ENCODE data around the gene ZNF862.

Gene ZNF862

GRCh38 chr7:149811221-149811620 is 27.0 kb upstream of the ZNF862 start:
- Histone ChIP-seq H3K36me3 (ENCODE audit: control insufficient read depth in 2 of 2, insufficient read depth in 2 of 2, low read length in 2 of 2) (no peaks in the 10 kb centered on the region), H3K27ac (ENCODE audit: low read length) (no peak overlapping the region), H3K9ac (ENCODE audit: low read length in 2 of 2) (no peak overlapping the region)

GRCh38 chr7:149811831-149812490 is 26.2 kb upstream of the ZNF862 start:
- Histone ChIP-seq H3K9ac (ENCODE audit: low read length in 2 of 2) (no peak overlapping the region), H3K4me1 (ENCODE audit: control insufficient read depth, insufficient read depth, low read length) (no peaks in the 10 kb centered on the region), H3K9me3 (ENCODE audit: control insufficient read depth in 2 of 2, low read length in 2 of 2) (no peaks in the 10 kb centered on the region), H3K36me3 (ENCODE audit: control insufficient read depth in 2 of 2, insufficient read depth in 2 of 2, low read length in 2 of 2) (no peaks in the 10 kb centered on the region), H3K27ac (ENCODE audit: low read length) (no peak overlapping the region), H3K27me3 (ENCODE audit: control insufficient read depth in 1 of 2, insufficient read depth in 2 of 2, low read length in 2 of 2) (no peaks in the 10 kb centered on the region), H3K4me3 (ENCODE audit: low read length in 2 of 2) (no peak overlapping the region)

More at GRCh38 chr7:149811221-149811620, 27.0 kb upstream of the ZNF862 start:
- no peak overlapping the region for H3K4me3 ChIP-seq (ENCODE audit: low read length in 2 of 2)
- H3K4me1 ChIP-seq (ENCODE audit: control insufficient read depth, insufficient read depth, low read length) = no peaks in the 10 kb centered on the region
- no peaks in the 10 kb centered on the region for H3K9me3 ChIP-seq (ENCODE audit: control insufficient read depth in 2 of 2, low read length in 2 of 2)
- H3K27me3 ChIP-seq (ENCODE audit: control insufficient read depth in 1 of 2, insufficient read depth in 2 of 2, low read length in 2 of 2) = no peaks in the 10 kb centered on the region

GRCh38 chr7:149813254-149814035 is 24.7 kb upstream of the ZNF862 start:
- H3K4me1 ChIP-seq (ENCODE audit: control insufficient read depth, insufficient read depth, low read length) = no peaks in the 10 kb centered on the region
- no peaks in the 10 kb centered on the region for H3K9me3 ChIP-seq (ENCODE audit: control insufficient read depth in 2 of 2, low read length in 2 of 2)
- no peaks in the 10 kb centered on the region for H3K27me3 ChIP-seq (ENCODE audit: control insufficient read depth in 1 of 2, insufficient read depth in 2 of 2, low read length in 2 of 2)
- no peak overlapping the region for H3K4me3 ChIP-seq (ENCODE audit: low read length in 2 of 2)
- H3K27ac ChIP-seq (ENCODE audit: low read length) = no peak overlapping the region
- no peaks in the 10 kb centered on the region for H3K36me3 ChIP-seq (ENCODE audit: control insufficient read depth in 2 of 2, insufficient read depth in 2 of 2, low read length in 2 of 2)
- H3K9ac ChIP-seq (ENCODE audit: low read length in 2 of 2) = no peak overlapping the region

GRCh38 chr7:149814494-149814893 is 23.7 kb upstream of the ZNF862 start:
- H3K36me3 ChIP-seq (ENCODE audit: control insufficient read depth in 2 of 2, insufficient read depth in 2 of 2, low read length in 2 of 2) = no peaks in the 10 kb centered on the region
- H3K27ac ChIP-seq (ENCODE audit: low read length) = no peak overlapping the region
- H3K4me3 ChIP-seq (ENCODE audit: low read length in 2 of 2) = no peak overlapping the region
- no peaks in the 10 kb centered on the region for H3K9me3 ChIP-seq (ENCODE audit: control insufficient read depth in 2 of 2, low read length in 2 of 2)
- no peak overlapping the region for H3K9ac ChIP-seq (ENCODE audit: low read length in 2 of 2)
- H3K4me1 ChIP-seq (ENCODE audit: control insufficient read depth, insufficient read depth, low read length) = no peaks in the 10 kb centered on the region
- no peaks in the 10 kb centered on the region for H3K27me3 ChIP-seq (ENCODE audit: control insufficient read depth in 1 of 2, insufficient read depth in 2 of 2, low read length in 2 of 2)

- Histone ChIP-seq H3K9me3 (ENCODE audit: control insufficient read depth in 2 of 2, low read length in 2 of 2) (no peaks in the 10 kb centered on the region), H3K9ac (ENCODE audit: low read length in 2 of 2) (no peak overlapping the region), H3K4me1 (ENCODE audit: control insufficient read depth, insufficient read depth, low read length) (no peaks in the 10 kb centered on the region), H3K27me3 (ENCODE audit: control insufficient read depth in 1 of 2, insufficient read depth in 2 of 2, low read length in 2 of 2) (no peaks in the 10 kb centered on the region), H3K27ac (ENCODE audit: low read length) (no peak overlapping the region), H3K36me3 (ENCODE audit: control insufficient read depth in 2 of 2, insufficient read depth in 2 of 2, low read length in 2 of 2) (no peaks in the 10 kb centered on the region), H3K4me3 (ENCODE audit: low read length in 2 of 2) (no peak overlapping the region)
Measured at GRCh38 chr7:149815121-149815520, 23.1 kb upstream of the ZNF862 start.

- H3K36me3 ChIP-seq (ENCODE audit: control insufficient read depth in 2 of 2, insufficient read depth in 2 of 2, low read length in 2 of 2) = no peaks in the 10 kb centered on the region
- no peaks in the 10 kb centered on the region for H3K27me3 ChIP-seq (ENCODE audit: control insufficient read depth in 1 of 2, insufficient read depth in 2 of 2, low read length in 2 of 2)
- H3K9me3 ChIP-seq (ENCODE audit: control insufficient read depth in 2 of 2, low read length in 2 of 2) = no peaks in the 10 kb centered on the region
- no peak overlapping the region for H3K9ac ChIP-seq (ENCODE audit: low read length in 2 of 2)
- no peaks in the 10 kb centered on the region for H3K4me1 ChIP-seq (ENCODE audit: control insufficient read depth, insufficient read depth, low read length)
- no peak overlapping the region for H3K27ac ChIP-seq (ENCODE audit: low read length)
- no peak overlapping the region for H3K4me3 ChIP-seq (ENCODE audit: low read length in 2 of 2)
Measured at GRCh38 chr7:149815661-149816266, 22.4 kb upstream of the ZNF862 start.

- Histone ChIP-seq H3K4me3 (ENCODE audit: low read length in 2 of 2) (no peak overlapping the region), H3K27me3 (ENCODE audit: control insufficient read depth in 1 of 2, insufficient read depth in 2 of 2, low read length in 2 of 2) (no peaks in the 10 kb centered on the region), H3K9ac (ENCODE audit: low read length in 2 of 2) (no peak overlapping the region), H3K36me3 (ENCODE audit: control insufficient read depth in 2 of 2, insufficient read depth in 2 of 2, low read length in 2 of 2) (no peaks in the 10 kb centered on the region), H3K27ac (ENCODE audit: low read length) (no peak overlapping the region), H3K9me3 (ENCODE audit: control insufficient read depth in 2 of 2, low read length in 2 of 2) (no peaks in the 10 kb centered on the region), H3K4me1 (ENCODE audit: control insufficient read depth, insufficient read depth, low read length) (no peaks in the 10 kb centered on the region)
Measured at GRCh38 chr7:149816267-149816751, 21.9 kb upstream of the ZNF862 start.

GRCh38 chr7:149816794-149817193 is 21.4 kb upstream of the ZNF862 start:
- Histone ChIP-seq H3K9me3 (ENCODE audit: control insufficient read depth in 2 of 2, low read length in 2 of 2) (no peaks in the 10 kb centered on the region), H3K9ac (ENCODE audit: low read length in 2 of 2) (no peak overlapping the region), H3K4me1 (ENCODE audit: control insufficient read depth, insufficient read depth, low read length) (no peaks in the 10 kb centered on the region), H3K27ac (ENCODE audit: low read length) (no peak overlapping the region), H3K36me3 (ENCODE audit: control insufficient read depth in 2 of 2, insufficient read depth in 2 of 2, low read length in 2 of 2) (no peaks in the 10 kb centered on the region), H3K4me3 (ENCODE audit: low read length in 2 of 2) (no peak overlapping the region), H3K27me3 (ENCODE audit: control insufficient read depth in 1 of 2, insufficient read depth in 2 of 2, low read length in 2 of 2) (no peaks in the 10 kb centered on the region)

GRCh38 chr7:149817301-149817771 is 20.8 kb upstream of the ZNF862 start:
- H3K9ac ChIP-seq (ENCODE audit: low read length in 2 of 2) = no peak overlapping the region
- H3K36me3 ChIP-seq (ENCODE audit: control insufficient read depth in 2 of 2, insufficient read depth in 2 of 2, low read length in 2 of 2) = no peaks in the 10 kb centered on the region

GRCh38 chr7:149817836-149818535 is 20.2 kb upstream of the ZNF862 start:
- H3K27me3 ChIP-seq (ENCODE audit: control insufficient read depth in 1 of 2, insufficient read depth in 2 of 2, low read length in 2 of 2) = no peaks in the 10 kb centered on the region
- no peaks in the 10 kb centered on the region for H3K36me3 ChIP-seq (ENCODE audit: control insufficient read depth in 2 of 2, insufficient read depth in 2 of 2, low read length in 2 of 2)
- no peak overlapping the region for H3K9ac ChIP-seq (ENCODE audit: low read length in 2 of 2)
- no peaks in the 10 kb centered on the region for H3K9me3 ChIP-seq (ENCODE audit: control insufficient read depth in 2 of 2, low read length in 2 of 2)
- H3K4me3 ChIP-seq (ENCODE audit: low read length in 2 of 2) = no peak overlapping the region
- H3K4me1 ChIP-seq (ENCODE audit: control insufficient read depth, insufficient read depth, low read length) = no peaks in the 10 kb centered on the region
- no peak overlapping the region for H3K27ac ChIP-seq (ENCODE audit: low read length)

More at GRCh38 chr7:149817301-149817771, 20.8 kb upstream of the ZNF862 start:
- no peaks in the 10 kb centered on the region for H3K4me1 ChIP-seq (ENCODE audit: control insufficient read depth, insufficient read depth, low read length)
- no peaks in the 10 kb centered on the region for H3K27me3 ChIP-seq (ENCODE audit: control insufficient read depth in 1 of 2, insufficient read depth in 2 of 2, low read length in 2 of 2)
- H3K4me3 ChIP-seq (ENCODE audit: low read length in 2 of 2) = no peak overlapping the region
- no peaks in the 10 kb centered on the region for H3K9me3 ChIP-seq (ENCODE audit: control insufficient read depth in 2 of 2, low read length in 2 of 2)
- no peak overlapping the region for H3K27ac ChIP-seq (ENCODE audit: low read length)
